Osteocyte (in vitro differentiated cells): Measurements from ENCODE around the gene ZBTB33. TPM values are rescaled to one million over a fixed set of nuclear protein-coding genes. Genes with fewer than 3 reads are reported as not detected.

Source experiments
- DNase-seq: peaks from one replicate; pipeline ENCODE4 v3.0.0; 2021; ENCODE audit warnings: mixed read lengths; ENCODE audit not compliant: unreplicated experiment; ENCODE audit errors: extremely low spot score
- H3K27ac Mint-ChIP-seq: one replicate; pipeline ENCODE4 v1.8.0; 2021; ENCODE audit warnings: mild to moderate bottlenecking, mixed read lengths; ENCODE audit not compliant: unreplicated experiment
- H3K27me3 Mint-ChIP-seq: one replicate; pipeline ENCODE4 v1.8.0; 2021; ENCODE audit warnings: mixed read lengths; ENCODE audit not compliant: unreplicated experiment
- H3K36me3 Mint-ChIP-seq: one replicate; pipeline ENCODE4 v1.8.0; 2021; ENCODE audit warnings: mixed read lengths; ENCODE audit not compliant: unreplicated experiment
- H3K4me1 Mint-ChIP-seq: one replicate; pipeline ENCODE4 v1.8.0; 2021; ENCODE audit warnings: mixed read lengths; ENCODE audit not compliant: unreplicated experiment
- H3K4me3 Mint-ChIP-seq: one replicate; pipeline ENCODE4 v1.8.0; 2021; ENCODE audit warnings: mild to moderate bottlenecking, moderate library complexity, mixed read lengths; ENCODE audit not compliant: unreplicated experiment
- H3K9me3 Mint-ChIP-seq: one replicate; pipeline ENCODE4 v1.8.0; 2021; ENCODE audit warnings: mixed read lengths; ENCODE audit not compliant: unreplicated experiment
- total RNA-seq: library from RNA; stranded (reverse); gene quantifications from 2 replicates; pipeline ENCODE4 v1.2.1, GENCODE V29; 2021
- TF ChIP-seq, protein P1 (sequence below): fragments of 200-600 bp; sonication (generic); IDR thresholded peaks from 2 replicates; pipeline ENCODE4 v1.5.0; 2021; ENCODE audit warnings: antibody characterized with exemption, mild to moderate bottlenecking, moderate library complexity

Gene ZBTB33
- total RNA-seq, 1 donor from 2014 or later: 14.3 TPM

DNA sequence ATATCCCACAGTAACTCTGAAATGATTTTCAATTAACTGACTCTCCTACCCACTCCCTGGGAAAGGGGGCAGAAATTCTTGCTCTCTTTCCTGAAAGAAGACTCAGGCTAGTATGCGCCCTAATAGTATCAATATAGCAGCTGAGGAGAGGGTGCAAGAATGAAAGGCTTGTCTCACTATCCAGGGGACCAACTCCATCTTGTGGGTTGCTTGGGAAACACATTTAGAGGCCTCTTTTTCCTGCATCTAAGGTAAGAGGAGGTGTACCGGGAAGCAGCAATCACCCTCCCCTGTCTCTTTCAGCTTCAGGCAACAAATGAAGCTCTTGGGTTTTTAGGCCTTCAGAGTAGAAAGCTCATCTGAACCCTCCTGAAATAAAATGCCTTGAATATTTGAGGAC, 49.3 kb downstream of the ZBTB33 start:
- TF ChIP-seq, protein P1, sequence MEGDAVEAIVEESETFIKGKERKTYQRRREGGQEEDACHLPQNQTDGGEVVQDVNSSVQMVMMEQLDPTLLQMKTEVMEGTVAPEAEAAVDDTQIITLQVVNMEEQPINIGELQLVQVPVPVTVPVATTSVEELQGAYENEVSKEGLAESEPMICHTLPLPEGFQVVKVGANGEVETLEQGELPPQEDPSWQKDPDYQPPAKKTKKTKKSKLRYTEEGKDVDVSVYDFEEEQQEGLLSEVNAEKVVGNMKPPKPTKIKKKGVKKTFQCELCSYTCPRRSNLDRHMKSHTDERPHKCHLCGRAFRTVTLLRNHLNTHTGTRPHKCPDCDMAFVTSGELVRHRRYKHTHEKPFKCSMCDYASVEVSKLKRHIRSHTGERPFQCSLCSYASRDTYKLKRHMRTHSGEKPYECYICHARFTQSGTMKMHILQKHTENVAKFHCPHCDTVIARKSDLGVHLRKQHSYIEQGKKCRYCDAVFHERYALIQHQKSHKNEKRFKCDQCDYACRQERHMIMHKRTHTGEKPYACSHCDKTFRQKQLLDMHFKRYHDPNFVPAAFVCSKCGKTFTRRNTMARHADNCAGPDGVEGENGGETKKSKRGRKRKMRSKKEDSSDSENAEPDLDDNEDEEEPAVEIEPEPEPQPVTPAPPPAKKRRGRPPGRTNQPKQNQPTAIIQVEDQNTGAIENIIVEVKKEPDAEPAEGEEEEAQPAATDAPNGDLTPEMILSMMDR: no peak
- Mint-ChIP-seq H3K27ac (no peak overlapping the region), H3K36me3 (no peaks in the 10 kb centered on the region), H3K4me1 (peaks cover 13% of the 10 kb centered on the region), H3K9me3 (peaks cover 6% of the 10 kb centered on the region), H3K4me3 (no peak overlapping the region), H3K27me3 (no peaks in the 10 kb centered on the region)
- DNase-seq: no peak

DNA sequence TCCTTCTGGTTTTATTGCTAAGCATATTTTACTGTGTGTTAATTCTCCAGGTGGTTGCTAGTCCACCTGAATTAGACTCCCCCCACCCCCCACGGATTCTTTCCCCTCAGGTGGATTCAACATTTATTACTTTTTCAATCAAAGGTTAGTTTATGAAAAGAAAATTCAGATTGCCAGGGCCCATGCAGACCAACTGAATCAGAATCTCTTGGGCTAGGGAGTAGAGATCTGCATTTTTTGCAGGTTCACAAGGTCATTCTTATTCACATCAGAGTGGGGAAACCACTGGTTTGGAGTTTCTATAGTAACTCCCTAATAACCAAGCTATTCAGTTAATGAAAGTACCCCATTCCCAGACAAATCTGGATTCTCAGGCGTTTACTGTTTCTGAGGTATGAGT, 50.9 kb downstream of the ZBTB33 start:
- no peaks in the 10 kb centered on the region for H3K36me3 Mint-ChIP-seq
- H3K27ac Mint-ChIP-seq: no peak overlapping the region
- no peak overlapping the region for H3K4me3 Mint-ChIP-seq
- H3K27me3 Mint-ChIP-seq: peaks cover 3% of the 10 kb centered on the region
- H3K9me3 Mint-ChIP-seq: peaks cover 6% of the 10 kb centered on the region
- TF ChIP-seq, protein P1: no peak
- no peak for DNase-seq
- H3K4me1 Mint-ChIP-seq: peaks cover 13% of the 10 kb centered on the region

DNA sequence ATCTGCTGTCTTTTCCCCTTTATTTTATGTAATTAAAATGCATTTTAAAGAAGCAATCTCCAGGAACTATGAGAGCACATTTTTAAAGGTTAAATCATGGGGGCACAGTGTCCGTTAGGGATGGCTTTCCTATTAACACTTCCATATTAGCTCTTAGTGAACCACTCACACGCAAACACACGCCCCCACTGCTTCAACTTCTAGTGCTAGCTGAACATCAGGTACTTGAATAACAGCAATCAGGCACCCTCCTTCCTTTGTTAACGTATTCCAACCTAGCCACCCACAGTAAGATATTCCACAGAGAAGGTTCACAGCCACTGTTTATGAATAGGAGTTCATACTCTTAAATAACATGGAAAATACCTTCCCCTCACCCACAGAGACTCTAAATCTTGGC, 51.3 kb downstream of the ZBTB33 start:
- Mint-ChIP-seq H3K4me3 (no peak overlapping the region), H3K36me3 (no peaks in the 10 kb centered on the region), H3K27me3 (peaks cover 4% of the 10 kb centered on the region), H3K27ac (peak overlapping the region; percentile 32), H3K4me1 (peaks cover 13% of the 10 kb centered on the region), H3K9me3 (peaks cover 6% of the 10 kb centered on the region)
- TF ChIP-seq, protein P1: no peak
- DNase-seq: no peak

DNA sequence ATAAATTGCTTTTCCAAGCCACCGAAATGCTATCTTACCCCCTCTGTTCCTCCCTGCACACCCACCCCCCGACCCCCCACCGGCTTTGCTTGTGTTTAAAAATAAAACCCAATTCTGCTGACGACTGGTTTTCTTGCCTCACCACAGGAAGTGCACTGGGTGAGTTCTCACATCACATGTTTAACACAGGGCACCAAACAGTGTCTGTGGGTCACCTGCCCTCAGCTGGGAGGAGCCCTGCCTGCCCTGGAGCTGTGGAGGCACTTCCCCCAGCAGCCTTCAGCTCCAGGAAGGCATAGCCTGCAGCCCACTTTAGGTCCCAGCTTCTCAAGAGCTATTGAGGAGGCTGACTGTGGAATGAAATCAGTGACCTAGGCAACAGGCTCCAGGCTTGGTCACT, 51.8 kb downstream of the ZBTB33 start:
- Mint-ChIP-seq H3K9me3 (peaks cover 2% of the 10 kb centered on the region), H3K4me1 (peaks cover 13% of the 10 kb centered on the region), H3K36me3 (no peaks in the 10 kb centered on the region), H3K4me3 (no peak overlapping the region), H3K27me3 (peaks cover 8% of the 10 kb centered on the region), H3K27ac (no peak overlapping the region)
- DNase-seq: no peak
- TF ChIP-seq, protein P1: no peak

DNA sequence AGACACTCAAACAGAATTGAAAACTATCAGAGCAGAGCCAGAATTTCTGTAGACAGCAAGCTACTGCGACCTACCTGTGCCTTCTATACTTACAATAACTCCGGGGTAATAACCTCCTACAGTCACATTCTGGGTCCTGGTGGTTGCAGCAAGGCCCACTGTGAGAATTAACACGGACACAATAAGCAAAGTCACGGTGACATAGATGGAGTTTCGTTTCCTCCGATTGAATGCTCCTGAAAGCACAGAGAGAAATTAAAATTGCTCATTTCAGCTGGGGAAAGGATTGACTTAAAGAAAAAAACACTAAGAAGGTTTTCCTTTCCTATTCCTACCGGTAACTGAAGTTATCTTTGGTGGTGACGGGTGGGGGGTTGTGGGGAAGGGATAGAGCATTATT, 53.6 kb downstream of the ZBTB33 start:
- Mint-ChIP-seq H3K9me3 (no peaks in the 10 kb centered on the region), H3K36me3 (no peaks in the 10 kb centered on the region), H3K27me3 (peaks cover 20% of the 10 kb centered on the region), H3K4me3 (no peak overlapping the region), H3K4me1 (peaks cover 15% of the 10 kb centered on the region), H3K27ac (no peak overlapping the region)
- TF ChIP-seq, protein P1: no peak
- no peak for DNase-seq
